Mammary epithelial cell (primary cell): ENCODE data around the gene INPP5A.

Source experiments
- CTCF ChIP-seq, 2 donors: IDR thresholded peaks in 1 of 2; conservative IDR thresholded peaks in 1 of 2; 2 replicates each; pipeline ENCODE4 v1.5.1; 2011 to 2012; ENCODE audit warnings: inconsistent platforms in 2 of 2, low read length in 2 of 2, mild to moderate bottlenecking in 2 of 2, control low read depth in 1 of 2, low read depth in 1 of 2; ENCODE audit not compliant: insufficient read depth in 1 of 2; ENCODE audit errors: extremely low read depth in 1 of 2
- EZH2 ChIP-seq: IDR thresholded peaks from 2 replicates; pipeline ENCODE4 v1.6.1; 2012; ENCODE audit warnings: low read length, inconsistent platforms, borderline replicate concordance

DNA sequence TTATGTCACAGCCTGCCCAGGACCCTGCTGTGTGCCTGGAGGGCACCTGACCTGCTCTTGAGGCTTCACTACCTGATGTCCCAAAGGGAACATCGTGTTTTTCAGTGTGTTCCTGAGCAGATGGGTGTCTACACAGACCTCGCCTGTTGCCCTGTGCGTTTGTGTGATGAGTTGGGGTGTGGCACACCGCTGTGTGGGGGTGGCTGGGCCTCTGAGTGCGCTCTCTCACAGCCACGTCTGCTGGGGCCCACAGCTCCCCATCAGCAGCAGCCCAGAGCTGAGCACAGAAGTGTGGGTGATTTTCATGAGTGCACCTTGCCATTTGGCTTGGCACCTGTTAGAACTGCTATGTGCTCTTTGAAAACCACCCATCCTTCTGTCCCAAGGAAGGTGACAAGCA lies 126.8 kb downstream of the INPP5A start:
- TF ChIP-seq CTCF (conservative IDR thresholded peaks at IDR 0.05 in 1 of 2, IDR thresholded peaks at IDR 0.05 in 1 of 2; ENCODE audit: extremely low read depth in 1 of 2, insufficient read depth in 1 of 2, low read depth in 1 of 2, low read length in 2 of 2) = no peak
- TF ChIP-seq EZH2 = no peak
